GM23338 (cell line): ENCODE results near the gene OSBPL3. TPM values are rescaled to one million over a fixed set of nuclear protein-coding genes. Genes with fewer than 3 reads are reported as not detected.

ENCODE experiments used
- ATAC-seq: fragments of 200-7000 bp; cut with Tn5 transposase; 3 replicates; pipeline ENCODE4 v1.9.1; 2020
- DNase-seq: peaks from one replicate; pipeline ENCODE4 v3.0.0-alpha.2; 2015; ENCODE audit warnings: low spot score
- H2AFZ ChIP-seq: fragments of 200-600 bp; sonication (generic); 2 replicates; pipeline ENCODE4 v1.8.0; 2016; ENCODE audit warnings: antibody characterized with exemption, mild to moderate bottlenecking, moderate library complexity
- H3F3A ChIP-seq: fragments of 200-600 bp; sonication (generic); replicated peaks from 2 replicates; pipeline ENCODE4 v1.8.0; 2017; ENCODE audit warnings: antibody characterized with exemption, mixed run types, low read depth
- H3K27ac ChIP-seq: fragments of 200-600 bp; sonication (generic); 2 replicates; pipeline ENCODE4 v1.6.1; 2016; ENCODE audit warnings: low read depth
- H3K27me3 ChIP-seq: fragments of 200-600 bp; sonication (generic); 2 replicates; pipeline ENCODE4 v1.8.0; 2016; ENCODE audit warnings: mild to moderate bottlenecking, mixed run types, moderate library complexity; ENCODE audit not compliant: insufficient read depth
- H3K36me3 ChIP-seq: fragments of 200-600 bp; sonication (generic); 2 replicates; pipeline ENCODE4 v1.8.0; 2016; ENCODE audit warnings: mild to moderate bottlenecking; ENCODE audit not compliant: insufficient read depth
- H3K4me1 ChIP-seq: fragments of 200-600 bp; sonication (generic); 2 replicates; pipeline ENCODE4 v1.8.0; 2016; ENCODE audit warnings: mild to moderate bottlenecking, moderate library complexity; ENCODE audit not compliant: insufficient read depth
- H3K4me2 ChIP-seq: fragments of 200-600 bp; sonication (generic); 2 replicates; pipeline ENCODE4 v1.7.1; 2017; ENCODE audit warnings: mixed run types
- H3K4me3 ChIP-seq: fragments of 200-600 bp; sonication (generic); 2 replicates; pipeline ENCODE4 v1.6.1; 2016; ENCODE audit warnings: mixed run types
- H3K79me2 ChIP-seq: fragments of 200-600 bp; sonication (generic); replicated peaks from 2 replicates; pipeline ENCODE4 v1.8.0; 2017; ENCODE audit warnings: mild to moderate bottlenecking; ENCODE audit not compliant: insufficient read depth
- H3K9me2 ChIP-seq: fragments of 200-600 bp; sonication (generic); 2 replicates; pipeline ENCODE4 v1.8.0; 2017; ENCODE audit not compliant: insufficient read depth
- H4K20me1 ChIP-seq: fragments of 200-600 bp; sonication (generic); replicated peaks from 2 replicates; pipeline ENCODE4 v1.8.0; 2017; ENCODE audit warnings: mild to moderate bottlenecking; ENCODE audit not compliant: insufficient read depth
- H3K27ac Mint-ChIP-seq: 2 replicates; pipeline ENCODE4 v1.8.0; 2020; ENCODE audit warnings: inconsistent platforms, mild to moderate bottlenecking, moderate library complexity, mixed read lengths
- H3K27me3 Mint-ChIP-seq: 3 replicates; pipeline ENCODE4 v1.8.0; 2022; ENCODE audit warnings: low read depth, mild to moderate bottlenecking, moderate library complexity, mixed read lengths, inconsistent platforms; ENCODE audit not compliant: insufficient read depth, poor library complexity
- H3K36me3 Mint-ChIP-seq: 3 replicates; pipeline ENCODE4 v1.8.0; 2021; ENCODE audit warnings: low read depth, mild to moderate bottlenecking, inconsistent platforms, moderate library complexity, mixed read lengths
- H3K4me1 Mint-ChIP-seq: 3 replicates; pipeline ENCODE4 v1.8.0; 2020; ENCODE audit warnings: mild to moderate bottlenecking, inconsistent platforms, mixed read lengths
- H3K4me3 Mint-ChIP-seq: 3 replicates; pipeline ENCODE4 v1.8.0; 2021; ENCODE audit warnings: moderate library complexity, mild to moderate bottlenecking, inconsistent platforms, mixed read lengths
- H3K9me3 Mint-ChIP-seq: 3 replicates; pipeline ENCODE4 v1.8.0; 2020; ENCODE audit warnings: moderate library complexity, mild to moderate bottlenecking, inconsistent platforms, mixed read lengths
- CREB1 ChIP-seq: fragments of 250-450 bp; sonication (Bioruptor Pico); IDR thresholded peaks from 2 replicates; pipeline ENCODE4 v1.5.0; 2020; ENCODE audit warnings: low read depth, mild to moderate bottlenecking, moderate library complexity
- CTCF ChIP-seq, 2 experiments: fragments of 200-600 bp in 1 of 2; sonication (generic) in 1 of 2; conservative IDR thresholded peaks; 2 replicates each; pipeline versions ENCODE4 v1.5.1 to v1.6.1; 2016 to 2017; ENCODE audit warnings: antibody characterized with exemption in 2 of 2, low read depth in 2 of 2, mild to moderate bottlenecking in 2 of 2, moderate library complexity in 1 of 2
- EZH2 ChIP-seq: fragments of 200-600 bp; sonication (generic); IDR thresholded peaks from one replicate; pipeline ENCODE4 v1.8.0; 2017; ENCODE audit warnings: antibody characterized with exemption, mild to moderate bottlenecking, low read depth; ENCODE audit not compliant: unreplicated experiment
- EZH2phosphoT487 ChIP-seq: fragments of 200-600 bp; sonication (generic); IDR thresholded peaks from one replicate; pipeline ENCODE4 v1.8.1; 2018; ENCODE audit warnings: antibody characterized with exemption; ENCODE audit not compliant: unreplicated experiment
- JUNB ChIP-seq: IDR thresholded peaks from one replicate; pipeline ENCODE4 v1.6.1; 2016; ENCODE audit warnings: antibody characterized with exemption; ENCODE audit not compliant: unreplicated experiment
- POLR2AphosphoS5 ChIP-seq: IDR thresholded peaks from 2 replicates; pipeline ENCODE4 v1.6.1; 2016; ENCODE audit warnings: antibody characterized with exemption, low read depth
- REST ChIP-seq: IDR thresholded peaks from one replicate; pipeline ENCODE4 v1.6.1; 2018; ENCODE audit warnings: antibody characterized with exemption; ENCODE audit not compliant: unreplicated experiment
- STAT1 ChIP-seq: IDR thresholded peaks from one replicate; pipeline ENCODE4 v1.6.1; 2016; ENCODE audit warnings: antibody characterized with exemption; ENCODE audit not compliant: unreplicated experiment
- ZNF114 ChIP-seq: fragments of 250-450 bp; sonication (Bioruptor Pico); IDR thresholded peaks from 2 replicates; pipeline ENCODE4 v1.5.0; 2020; ENCODE audit warnings: mild to moderate bottlenecking, moderate library complexity
- ZNF331 ChIP-seq: fragments of 250-450 bp; sonication (Bioruptor Pico); IDR thresholded peaks from 2 replicates; pipeline ENCODE4 v1.5.0; 2020; ENCODE audit warnings: low read depth, mild to moderate bottlenecking, moderate library complexity
- long read RNA-seq: library from polyadenylated mRNA; unstranded; transcript quantifications from one replicate; pipeline ENCODE4 v2.0.0, GENCODE V29; 2020; ENCODE audit not compliant: unreplicated experiment
- polyA plus RNA-seq: library from polyadenylated mRNA; unstranded; fragments of >200 nt; fragmentation: Nextera tagmentation; extraction: Ambion mirVana; gene quantifications from 2 replicates; pipeline ENCODE4 v1.2.1, GENCODE V29; 2016
- total RNA-seq: library from RNA; depleted of rRNA; stranded (reverse); fragments of >200 nt; shearing (Covaris generic); gene quantifications from 2 replicates; pipeline ENCODE4 v1.2.3, GENCODE V29; 2014; rRNA removed

The OSBPL3 gene
- total RNA-seq (13.4 and 15.7 TPM in 2 replicates), polyA plus RNA-seq (7.2 and 9.3 TPM in 2 replicates)
- long read RNA-seq, partial matches to known transcripts, result 2 of 3 reads
- long read RNA-seq, other reads (novel, unspliced or antisense), result 1 of 3 reads

- H3K4me2 ChIP-seq, result peak within 1 kb of the TSS; percentile 92
- peaks cover 57% of the 10 kb centered on the region for H3K4me1 Mint-ChIP-seq
- no peaks in the 10 kb centered on the region for H3K9me2 ChIP-seq
- peak within 1 kb of the TSS; percentile 74 for H3K27ac Mint-ChIP-seq
- H3F3A ChIP-seq, result peaks cover 17% of the 10 kb centered on the region; the same call in 1 of the 2 replicates
- peak within 1 kb of the TSS; percentile 80 for H3K4me3 ChIP-seq
- ATAC-seq (peak; percentile 60), DNase-seq (peak; percentile 98)
- peak within 1 kb of the TSS; percentile 46; the same call in 1 of the 2 replicates for H3K27ac ChIP-seq
- H3K4me3 Mint-ChIP-seq, result peak within 1 kb of the TSS; percentile 80
- TF ChIP-seq CREB1 (CRISPR knock-in tag), result peak; percentile 77
- no peak for TF ChIP-seq REST
- peak; percentile 77 for TF ChIP-seq POLR2AphosphoS5
- peak in 1 of 2 experiments; percentile 18; a peak in 1 of 4 replicates for TF ChIP-seq CTCF (conservative IDR thresholded peaks at IDR 0.05; ENCODE audit: low read depth in 2 of 2)
- TF ChIP-seq JUNB, result no peak
- peaks cover 33% of the 10 kb centered on the region for H3K27me3 Mint-ChIP-seq
- peaks cover 13% of the 10 kb centered on the region for H3K9me3 Mint-ChIP-seq
- H3K79me2 ChIP-seq, result peaks cover 32% of the 10 kb centered on the region
- H2AFZ ChIP-seq, result peak within 1 kb of the TSS; percentile 98
- H3K4me1 ChIP-seq, result peaks cover 51% of the 10 kb centered on the region
- H3K36me3 ChIP-seq, result peaks cover 3% of the 10 kb centered on the region; the same call in 1 of the 2 replicates
- H4K20me1 ChIP-seq, result peaks cover 16% of the 10 kb centered on the region
- H3K27me3 ChIP-seq, result peaks cover 61% of the 10 kb centered on the region
- peaks cover 9% of the 10 kb centered on the region for H3K36me3 Mint-ChIP-seq
Measured at GRCh38 chr7:24979863-24980533, at the start of gene OSBPL3. Gene OSBPL3 (minus strand): TSS chr7:24980178. CDS start chr7:24892472, 87,706 bp downstream.

GRCh38 chr7:25029075-25029474 is 49.1 kb upstream of the OSBPL3 start:
- Histone ChIP-seq H3K79me2 (no peaks in the 10 kb centered on the region), H3F3A (no peaks in the 10 kb centered on the region), H3K36me3 (no peaks in the 10 kb centered on the region), H3K27ac (no peak overlapping the region), H3K4me3 (no peak overlapping the region), H3K4me2 (no peak overlapping the region), H3K4me1 (peaks cover 21% of the 10 kb centered on the region), H4K20me1 (no peaks in the 10 kb centered on the region), H3K27me3 (no peaks in the 10 kb centered on the region), H3K9me2 (peaks cover 10% of the 10 kb centered on the region; the same call in 1 of the 2 replicates), H2AFZ (peak overlapping the region; percentile 48; the same call in 1 of the 2 replicates)
- Mint-ChIP-seq H3K27ac (no peak overlapping the region), H3K36me3 (peaks cover 4% of the 10 kb centered on the region; the same call in 1 of the 3 replicates), H3K4me1 (peaks cover 24% of the 10 kb centered on the region), H3K9me3 (peaks cover 7% of the 10 kb centered on the region; the same call in 1 of the 3 replicates), H3K4me3 (no peak overlapping the region), H3K27me3 (peaks cover 6% of the 10 kb centered on the region)
- ATAC-seq, result no peak; the same call in 2 of the 3 replicates
- no peak for DNase-seq
- TF ChIP-seq JUNB (no peak), EZH2 (no peak), ZNF331 (CRISPR knock-in tag) (no peak), CREB1 (CRISPR knock-in tag) (no peak), POLR2AphosphoS5 (no peak), EZH2phosphoT487 (no peak), REST (no peak), ZNF114 (CRISPR knock-in tag) (no peak), STAT1 (no peak)
